ENCODE results near the gene BNIP1.
A peak's percentile ranks its signal among the peaks of the same experiment; 100 is the strongest.

Gene BNIP1

DNA sequence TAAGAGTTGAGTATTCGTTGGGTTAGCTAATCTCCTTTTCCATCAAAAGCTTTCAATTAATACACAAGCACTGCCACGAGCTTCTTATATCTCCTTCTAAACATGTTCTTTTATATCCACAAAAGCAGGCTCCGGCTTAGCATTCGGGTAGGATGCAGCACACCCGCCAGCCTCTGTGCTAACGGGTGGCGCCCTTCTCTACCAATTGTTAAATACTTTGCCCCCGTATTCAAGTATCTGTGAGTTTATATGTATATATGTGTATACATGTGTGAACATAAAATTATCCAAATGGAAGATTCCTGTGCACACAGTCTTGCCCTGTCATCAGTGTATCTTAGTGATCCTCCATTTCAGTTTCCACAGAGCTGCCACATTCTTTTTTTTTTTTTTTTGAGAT is 27.8 kb downstream of the BNIP1 start:
- DNase-seq: no peak

DNA sequence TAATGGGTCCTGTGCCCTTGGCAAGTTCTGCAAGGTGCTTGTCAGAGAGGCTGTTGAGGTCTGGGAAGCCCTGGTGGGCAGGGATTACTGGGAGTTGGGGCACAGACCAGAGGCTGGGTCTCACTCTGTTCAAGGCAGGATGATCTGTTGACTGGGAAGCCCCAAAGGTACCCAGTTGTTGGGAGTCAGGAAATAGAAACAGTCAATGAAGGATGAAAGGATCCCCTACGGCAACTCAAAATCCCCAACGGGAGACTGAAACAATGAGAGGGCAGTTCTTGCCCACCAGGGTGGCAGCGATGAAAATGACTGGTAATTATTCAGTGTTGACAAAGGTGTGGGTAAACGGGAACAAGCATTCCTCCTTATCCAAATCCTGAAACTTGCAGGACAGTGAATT is 31.2 kb downstream of the BNIP1 start:
- DNase-seq: no peak

DNA sequence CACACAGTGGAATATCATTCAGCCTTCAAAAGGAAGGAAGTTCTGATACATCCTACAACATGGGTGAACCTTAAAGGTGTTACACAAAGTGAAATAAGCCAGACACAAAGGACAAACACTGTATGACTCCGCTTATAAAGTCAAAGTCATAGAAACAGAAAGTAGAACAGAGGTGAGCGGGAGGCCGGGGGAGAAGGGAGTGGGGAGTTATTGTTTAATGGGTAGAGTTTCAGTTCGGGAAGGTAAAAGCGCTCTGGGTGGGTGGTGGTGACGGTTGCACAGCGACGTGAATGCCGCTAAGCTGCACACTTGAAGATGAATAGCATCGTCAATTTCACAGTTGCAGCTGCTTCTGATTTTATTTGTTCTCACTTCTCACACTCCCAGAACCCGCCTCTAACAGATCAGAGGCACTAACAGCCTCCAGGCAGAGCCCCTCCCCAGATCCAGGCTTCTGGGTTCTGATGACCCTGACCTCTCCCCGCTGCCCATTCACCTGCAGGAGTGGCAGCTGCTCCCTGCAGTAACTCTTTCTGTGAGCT is 34.1 kb downstream of the BNIP1 start:
- no peak for DNase-seq

DNA sequence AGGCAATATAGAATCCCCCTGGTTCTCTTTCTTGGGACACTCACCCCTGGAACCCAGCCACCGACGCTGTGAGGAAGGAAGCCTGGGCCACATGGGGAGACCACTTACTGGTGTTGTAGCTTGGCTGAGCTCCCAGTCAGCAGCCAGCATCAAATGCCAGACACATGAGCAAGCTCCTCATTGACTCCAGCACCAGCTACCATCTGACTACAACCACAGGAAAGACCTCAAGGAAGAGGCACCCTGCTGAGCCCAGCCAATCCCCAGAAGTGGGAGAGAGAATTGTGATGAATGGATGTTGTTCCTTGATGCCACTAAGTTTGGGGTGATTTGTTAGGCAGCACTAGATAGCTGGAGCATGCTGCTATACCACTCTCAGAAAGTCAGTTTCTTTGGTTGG is 36.0 kb downstream of the BNIP1 start:
- no peak for DNase-seq

DNA sequence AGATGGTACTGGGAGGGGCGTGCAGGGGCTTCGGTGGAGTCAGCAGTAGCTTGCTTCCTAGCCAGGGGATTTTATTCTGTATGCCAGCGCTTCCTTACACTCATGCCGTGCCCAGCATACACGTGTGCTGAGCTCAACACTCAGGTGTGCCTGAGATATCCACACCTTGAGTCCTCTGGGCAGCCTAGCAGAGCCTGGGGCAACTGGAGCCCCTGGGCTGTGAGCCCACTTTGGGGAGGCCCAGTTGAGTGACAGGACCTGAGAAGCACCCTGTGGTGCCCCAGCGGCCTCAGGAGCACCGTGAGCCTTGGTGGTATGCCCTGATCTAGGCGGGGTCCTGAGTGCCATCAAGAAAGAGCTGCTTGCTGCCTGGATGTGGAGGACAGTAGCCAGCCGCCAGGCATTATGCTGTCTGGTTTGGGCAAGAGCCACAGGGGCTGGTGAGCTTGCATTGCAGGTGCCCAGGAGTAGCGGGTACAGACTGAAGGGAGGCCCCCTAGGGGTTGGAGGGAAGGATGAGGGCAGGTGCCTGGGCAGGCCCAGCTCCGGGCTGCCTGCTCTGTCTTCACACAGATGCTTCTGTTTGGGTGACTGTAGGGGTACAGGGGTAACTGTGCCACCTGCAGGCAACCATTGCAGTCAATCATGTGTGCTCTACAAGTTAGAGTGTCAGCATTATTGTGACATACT is 42.9 kb downstream of the BNIP1 start:
- peak in 1 of 2 experiments; percentile 11 for DNase-seq

DNA sequence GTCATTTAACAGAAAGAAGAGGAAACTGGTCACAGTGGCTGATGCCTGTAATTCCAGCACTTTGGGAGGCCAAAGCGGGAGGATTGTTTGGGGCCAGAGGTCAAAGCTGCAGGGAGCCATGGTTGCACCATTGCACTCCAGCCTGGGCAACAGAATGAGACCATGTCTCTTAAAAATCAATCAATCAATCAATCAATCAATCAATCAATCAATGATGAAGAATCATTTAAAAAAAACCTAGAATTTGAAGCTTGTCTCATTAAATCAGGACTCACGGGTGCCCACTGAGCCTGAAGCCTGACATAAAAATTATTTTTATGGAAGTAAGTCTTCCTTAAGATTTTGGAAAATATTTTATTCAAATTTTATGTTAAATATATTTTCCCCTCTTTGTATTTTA is 43.9 kb downstream of the BNIP1 start:
- no peak for DNase-seq

DNA sequence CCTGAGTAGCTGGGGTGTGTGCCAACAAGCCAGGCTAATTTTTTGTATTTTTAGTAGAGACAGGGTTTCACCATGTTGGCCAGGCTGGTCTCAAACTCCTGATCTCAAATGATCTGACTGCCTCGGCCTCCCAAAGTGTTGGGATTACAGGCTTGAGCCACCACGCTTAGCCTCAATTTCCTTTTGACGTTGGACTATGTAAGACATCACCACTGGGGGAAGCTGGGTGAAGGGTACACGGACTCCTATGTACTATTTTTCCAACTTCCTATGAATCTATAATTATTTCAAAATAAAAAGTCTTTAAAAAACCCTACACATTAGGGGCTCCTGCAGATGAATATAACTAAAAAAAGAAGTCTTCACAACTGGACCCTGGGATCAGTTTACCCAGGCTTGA is 46.7 kb downstream of the BNIP1 start:
- DNase-seq: no peak

DNA sequence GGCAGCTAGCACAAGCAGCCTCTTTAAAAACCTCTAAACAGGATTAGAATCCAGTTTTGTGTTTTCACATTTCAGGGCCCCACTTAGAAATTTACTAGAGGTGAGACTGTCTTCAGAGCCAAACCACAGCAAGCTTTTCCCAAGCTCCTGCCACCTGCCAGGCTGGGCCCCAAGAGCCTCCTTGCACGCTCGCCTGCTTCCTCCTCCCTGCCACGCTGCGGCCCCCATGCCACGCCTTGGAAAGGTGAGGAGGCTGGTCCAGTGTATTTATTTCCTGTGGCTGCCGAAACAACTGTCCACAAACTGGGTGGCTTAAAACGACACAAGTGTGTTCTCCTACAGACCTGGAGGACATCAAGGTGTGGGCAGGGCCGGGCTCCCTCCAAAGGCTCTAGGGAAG is 47.2 kb downstream of the BNIP1 start:
- DNase-seq: no peak

DNA sequence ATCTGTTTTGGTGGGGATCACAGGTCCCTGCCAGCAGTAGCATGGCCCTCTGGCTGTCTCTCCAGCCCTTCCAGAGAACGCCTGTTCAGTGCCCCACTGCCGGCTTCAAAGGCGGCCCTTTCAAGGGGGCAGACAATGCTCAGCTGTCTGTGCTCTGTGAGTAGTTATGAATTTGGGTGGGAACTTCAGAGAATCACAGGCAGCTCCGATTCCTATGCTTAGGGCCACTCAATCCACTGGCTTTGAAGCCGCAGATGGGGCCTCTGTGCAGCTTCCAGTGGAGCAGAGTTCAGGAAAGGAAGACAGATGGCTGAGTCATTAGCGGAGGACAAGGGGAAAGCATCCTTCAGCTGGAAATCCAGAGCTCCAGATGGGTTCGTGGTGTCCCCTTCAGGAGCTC is 48.2 kb downstream of the BNIP1 start:
- DNase-seq: no peak

DNA sequence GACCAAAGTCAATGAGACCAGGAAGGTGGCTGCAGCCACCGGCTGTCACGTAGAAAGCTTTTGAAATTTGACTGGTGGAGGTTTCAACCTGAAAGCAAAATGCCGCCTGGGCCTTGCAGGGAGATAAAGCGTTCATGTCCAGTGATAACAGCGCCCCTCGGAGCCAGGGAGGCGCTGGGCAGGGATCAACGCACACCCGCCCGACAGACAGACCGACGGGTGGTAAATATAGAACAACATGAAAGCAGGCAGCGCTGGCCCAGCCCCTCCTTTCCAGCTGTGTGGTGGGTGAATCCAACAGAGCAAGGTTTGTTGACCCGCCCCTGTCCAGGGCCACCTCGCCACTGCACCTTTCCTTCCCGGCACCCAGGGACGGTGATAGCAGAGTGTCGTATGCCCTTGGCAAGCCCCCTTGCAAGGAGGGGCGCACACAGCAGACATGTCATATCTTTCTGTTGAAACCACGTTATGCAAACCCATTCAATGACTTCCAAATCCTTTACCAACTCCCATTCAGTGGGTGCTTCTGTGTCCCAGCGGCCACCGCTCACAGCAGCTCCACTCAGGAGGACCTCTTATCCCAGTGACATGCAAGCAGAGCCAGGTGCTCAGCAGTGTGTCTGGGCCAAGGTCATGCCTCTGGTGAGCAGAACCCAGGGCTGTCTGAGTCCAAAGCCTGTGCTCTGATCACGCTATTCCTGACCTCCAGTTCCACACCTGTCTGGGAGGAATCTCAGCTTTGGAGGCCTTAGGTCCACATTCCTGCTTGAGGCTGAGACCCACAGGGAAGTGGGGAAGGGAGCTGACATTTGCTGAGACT is 52.0 kb downstream of the BNIP1 start:
- DNase-seq: no peak

DNA sequence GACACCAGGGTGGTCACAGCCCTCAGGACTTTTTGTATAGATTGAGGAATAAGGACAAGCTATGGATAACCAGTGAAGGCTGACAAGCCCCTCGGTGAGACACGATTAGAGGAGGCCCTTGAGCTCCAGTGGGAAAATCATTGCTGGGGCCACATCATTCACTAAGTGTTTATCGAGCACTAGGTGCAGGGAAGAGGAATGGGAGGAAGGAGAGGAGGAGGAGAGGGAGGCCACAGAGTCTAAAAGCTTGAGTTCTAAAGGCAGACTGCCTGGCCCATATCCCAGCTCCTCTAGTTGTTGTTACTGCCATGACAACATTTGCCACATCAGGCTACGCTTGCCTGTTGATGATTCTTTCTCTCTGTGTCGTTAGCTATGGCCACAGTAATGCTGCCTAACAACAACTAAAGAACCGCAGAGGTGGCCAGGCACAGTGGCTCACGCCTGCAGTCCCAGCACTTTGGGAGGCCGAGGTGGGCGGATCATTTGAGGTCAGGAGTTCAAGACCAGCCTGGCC is 53.1 kb downstream of the BNIP1 start:
- no peak for DNase-seq

DNA sequence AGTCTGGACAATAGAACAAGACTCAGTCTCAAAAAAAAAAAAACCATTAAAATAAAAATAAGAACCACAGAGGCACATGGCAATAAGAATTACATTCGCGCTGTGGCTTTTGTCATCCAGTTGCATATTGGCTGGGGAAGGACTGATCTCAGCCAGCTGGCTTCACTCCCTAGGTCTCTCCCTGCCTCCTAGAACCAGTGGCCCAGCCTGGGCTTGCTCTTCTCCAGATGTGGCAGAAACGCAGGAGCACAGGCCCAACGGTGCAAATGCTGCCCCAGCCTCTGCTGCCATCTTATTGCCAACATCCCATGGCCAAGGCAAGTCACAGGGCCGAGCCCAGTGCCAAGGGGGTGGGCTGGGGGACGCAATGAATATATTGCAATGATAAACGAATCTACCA is 53.7 kb downstream of the BNIP1 start:
- no peak for DNase-seq

DNA sequence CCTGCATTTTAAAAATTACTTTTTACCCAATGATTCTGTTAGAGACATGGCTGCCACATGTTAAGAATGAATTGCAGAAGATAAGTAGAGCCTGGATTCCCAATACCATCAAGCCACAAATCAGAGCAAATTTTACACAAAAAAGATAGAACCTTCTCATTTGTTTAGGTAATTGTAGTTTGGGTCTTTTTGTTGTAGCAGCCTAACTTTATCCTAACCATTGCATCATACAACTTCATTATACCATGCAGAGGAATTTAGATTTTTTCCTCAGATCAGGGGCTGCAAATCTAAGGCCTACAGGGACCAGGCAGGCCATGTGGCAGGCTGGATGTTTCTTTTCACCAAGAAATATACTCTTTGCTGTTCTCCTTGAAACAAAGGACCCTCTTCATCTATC is 56.0 kb downstream of the BNIP1 start:
- DNase-seq: no peak

DNA sequence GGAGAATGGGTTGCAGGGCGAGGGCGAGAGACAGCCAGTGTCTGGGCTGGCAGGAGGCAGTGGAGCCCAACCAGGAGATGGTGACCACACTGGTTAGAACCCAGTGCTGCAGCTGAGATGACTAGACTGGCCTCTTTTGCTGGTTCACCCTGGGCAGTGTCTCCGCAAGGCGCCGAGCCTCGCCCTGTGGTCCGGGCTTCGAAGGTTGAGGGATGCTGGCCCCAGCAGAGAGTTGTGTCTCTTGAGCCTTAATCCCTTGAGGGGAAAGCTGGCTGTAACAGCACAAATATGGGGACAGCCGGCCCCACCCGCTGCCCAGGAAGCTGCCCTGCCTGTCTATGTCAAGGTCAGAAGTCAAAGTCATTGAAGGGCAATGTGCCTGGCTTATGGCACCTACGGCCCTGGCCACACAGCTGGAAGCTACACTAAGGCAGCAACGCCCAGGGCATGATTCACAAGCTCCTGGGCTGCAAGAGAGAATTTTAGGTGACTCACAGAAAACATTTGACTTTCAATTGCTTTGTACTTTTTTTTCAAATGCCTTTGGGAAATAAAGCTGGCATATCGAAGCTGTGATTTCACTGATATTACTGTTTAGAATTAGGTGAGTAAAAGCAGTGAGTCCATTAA is 57.4 kb downstream of the BNIP1 start:
- no peak for DNase-seq

DNA sequence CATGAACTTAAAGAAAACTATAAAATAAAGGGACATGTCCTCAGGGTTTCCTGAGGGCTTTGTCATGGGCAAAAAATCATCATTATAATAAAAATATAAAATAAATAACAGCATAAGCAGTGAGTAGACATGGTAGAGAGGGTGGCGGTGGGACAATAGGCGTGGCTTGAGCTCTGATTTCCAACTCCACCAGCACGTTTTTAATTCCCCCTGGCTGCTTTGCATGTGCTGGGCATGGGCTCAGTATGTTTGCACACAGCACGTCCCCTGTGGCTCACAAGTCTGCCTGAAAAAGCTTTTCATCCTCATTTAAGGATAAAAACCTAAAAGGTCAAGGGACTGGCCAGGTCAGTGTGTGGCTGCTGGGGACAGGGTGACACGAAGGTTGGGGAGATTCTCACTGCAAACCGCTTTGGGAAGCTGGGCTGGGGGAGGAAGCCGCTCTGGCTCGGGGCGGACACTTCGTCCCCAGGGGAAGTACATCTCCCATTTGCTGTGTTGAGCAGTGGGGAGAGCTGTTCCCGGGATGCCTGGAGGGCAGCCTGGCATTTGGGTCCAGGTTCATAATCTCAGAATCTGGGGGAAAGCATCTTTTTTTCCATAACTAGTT is 58.0 kb downstream of the BNIP1 start:
- DNase-seq: no peak

DNA sequence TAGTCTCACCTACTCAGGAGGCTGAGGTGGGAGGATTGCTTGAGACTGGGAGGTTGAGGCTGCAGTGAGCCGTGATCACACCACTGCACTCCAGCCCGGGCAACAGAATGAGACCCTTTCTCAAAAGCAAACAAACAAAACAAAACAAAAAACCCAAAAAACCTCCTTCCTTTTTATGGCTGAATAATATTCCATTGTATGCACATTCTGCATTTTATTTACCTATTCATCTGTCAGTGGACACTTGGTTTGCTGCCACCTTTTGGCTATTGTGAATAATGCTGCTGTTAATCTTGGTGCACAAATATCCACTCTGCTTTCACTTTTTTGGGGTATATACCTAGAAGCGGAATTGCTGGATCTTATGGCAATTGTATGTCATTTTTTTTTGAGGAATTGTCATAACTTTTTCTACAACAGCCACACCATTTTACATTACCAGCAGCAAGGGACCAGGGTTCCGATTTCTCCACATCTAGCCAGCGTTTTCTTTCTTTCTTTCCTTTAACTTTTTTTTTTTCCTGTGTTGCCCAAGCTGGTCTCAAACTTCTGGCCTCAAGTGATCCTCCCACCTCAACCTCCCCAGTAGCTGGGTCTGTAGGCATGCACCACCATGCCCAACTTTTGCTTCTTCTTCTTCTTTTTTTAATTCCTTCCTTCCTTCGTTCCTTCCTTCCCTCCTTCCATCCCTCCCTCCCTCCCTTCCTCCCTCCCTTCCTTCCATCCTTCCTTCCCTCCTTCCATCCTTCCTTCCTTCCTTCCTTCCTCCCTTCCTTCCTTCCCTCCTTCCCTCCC is 60.1 kb downstream of the BNIP1 start:
- DNase-seq: peak; percentile 35 to 55

DNA sequence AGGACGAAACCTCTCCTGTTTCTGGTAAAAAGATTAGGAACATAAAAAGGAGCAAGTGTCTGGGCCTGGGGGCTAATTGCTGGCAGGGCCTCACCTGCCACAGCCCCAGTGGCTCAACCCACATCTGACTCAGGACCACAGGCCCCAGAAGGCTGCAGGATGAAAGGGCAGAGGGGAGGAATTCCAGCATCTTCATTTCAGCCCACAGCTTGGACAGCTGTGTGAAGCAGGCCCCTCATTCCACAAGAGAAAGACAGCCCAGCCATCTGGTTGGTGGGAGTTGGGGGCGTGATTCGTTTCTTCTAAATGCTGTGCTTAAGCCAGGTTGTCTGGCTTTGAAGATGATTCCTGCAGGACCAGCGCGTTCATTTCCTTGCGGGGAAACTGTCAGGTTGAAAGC is 61.6 kb downstream of the BNIP1 start:
- DNase-seq: no peak

DNA sequence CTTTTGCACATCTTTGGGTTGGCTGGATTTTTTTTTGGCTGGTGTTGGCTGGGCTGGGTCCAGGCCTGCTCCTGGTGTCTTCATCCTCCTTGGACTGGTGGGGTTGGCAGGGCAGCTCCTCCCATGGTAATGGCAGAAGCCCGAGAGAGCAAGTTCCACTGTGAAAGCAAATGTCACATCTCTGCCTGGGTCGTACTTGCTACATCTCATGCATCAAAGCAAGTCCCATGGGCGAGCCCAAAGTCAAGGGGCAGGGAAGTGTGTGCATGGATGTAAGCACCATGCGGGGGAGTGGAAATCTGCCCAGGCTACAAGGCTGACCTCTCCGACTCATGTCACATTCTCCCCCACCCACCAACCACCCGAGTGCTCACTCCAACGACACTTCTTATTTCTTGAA is 64.0 kb downstream of the BNIP1 start:
- no peak for DNase-seq

DNA sequence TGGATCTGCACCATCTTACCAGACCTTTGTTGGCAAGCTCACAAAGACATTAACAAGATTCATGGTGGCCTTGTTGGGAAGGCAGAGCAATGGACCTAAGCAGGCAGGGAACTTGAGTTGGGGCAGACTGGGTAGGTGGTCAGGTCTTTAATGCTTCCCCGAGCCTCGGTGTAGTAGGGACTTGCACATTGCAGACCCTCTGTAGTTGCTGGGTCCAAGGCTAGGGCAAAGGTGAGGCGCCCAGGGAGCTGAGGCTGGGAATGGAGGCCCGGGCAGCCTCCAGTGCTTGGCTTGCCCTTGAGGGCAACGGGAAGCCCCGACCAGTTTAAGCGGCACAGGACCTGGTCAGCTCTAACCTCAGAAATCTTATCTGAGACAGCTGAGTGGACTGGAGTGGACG is 66.5 kb downstream of the BNIP1 start:
- no peak for DNase-seq

DNA sequence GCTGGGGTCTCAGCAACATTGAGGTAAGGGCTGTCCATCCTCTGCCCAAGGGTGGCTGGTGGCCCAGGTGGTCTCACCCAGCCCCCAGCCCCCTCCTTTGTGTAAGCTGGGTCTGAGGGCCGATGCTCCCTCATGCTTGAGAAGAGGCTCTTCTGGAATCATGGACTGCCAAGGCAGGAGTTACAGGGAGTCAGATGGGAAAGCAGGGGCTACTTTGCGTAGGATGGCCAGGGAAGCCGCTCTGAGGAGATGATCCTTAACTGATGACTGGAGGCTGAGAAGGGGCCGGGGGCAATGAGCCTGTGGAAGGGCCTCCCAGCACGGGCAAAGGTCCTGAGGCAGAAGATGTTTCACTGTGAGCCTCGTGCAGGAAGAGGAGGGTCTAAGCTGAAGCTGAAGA is 67.0 kb downstream of the BNIP1 start:
- DNase-seq: no peak

DNA sequence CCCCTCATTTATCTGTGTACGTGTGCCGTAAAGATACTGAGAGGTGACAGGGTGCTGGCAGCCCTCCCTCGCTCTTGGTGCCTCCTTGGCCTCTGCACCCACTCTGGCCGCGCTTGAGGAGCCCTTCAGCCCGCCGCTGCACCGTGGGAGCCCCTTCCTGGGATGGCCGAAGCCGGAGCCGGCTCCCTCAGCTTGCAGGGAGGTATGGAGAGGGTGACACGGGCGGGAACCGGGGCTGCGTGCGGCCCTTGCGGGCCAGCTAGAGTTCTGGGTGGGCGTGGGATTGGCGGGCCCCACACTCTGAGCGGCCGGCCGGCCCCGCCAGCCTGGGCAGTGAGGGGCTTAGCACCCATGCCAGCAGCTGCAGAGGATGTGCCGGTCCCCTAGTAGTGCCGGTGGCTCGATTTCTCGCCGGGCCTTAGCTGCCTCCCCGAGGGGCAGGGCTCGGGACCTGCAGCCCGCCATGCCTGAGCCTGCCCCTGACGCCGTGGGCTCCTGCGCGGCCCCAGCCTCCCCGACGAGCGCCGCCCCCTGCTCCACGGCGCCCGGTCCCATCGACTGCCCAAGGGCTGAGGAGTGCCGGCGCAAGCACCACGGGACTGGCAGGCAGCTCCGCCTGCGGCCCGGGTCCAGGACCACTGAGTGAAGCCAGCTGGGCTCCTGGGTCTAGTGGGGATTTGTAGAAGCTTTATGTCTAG is 69.1 kb downstream of the BNIP1 start:
- DNase-seq: no peak

Data from Kasumi-1 (cell line).